ENCODE measurements around the gene FRRS1. TPM values are rescaled to one million over a fixed set of nuclear protein-coding genes. Genes with fewer than 3 reads are reported as not detected.
"Not testable (repeated sequence)": the region's sequence is repeated elsewhere in the genome, so short reads cannot be mapped to it uniquely, and the experiment has no call there.

The FRRS1 gene
- total and polyA plus RNA-seq, 7 donors: 0.34 to 4.1 (median 3.1) TPM

- intact Hi-C loops (cut with DNase I): no loop called here
Measured at GRCh38 chr1:99763956-99764355, 2.5 kb downstream of the FRRS1 start.

GRCh38 chr1:99761774-99762173 lies 4.7 kb downstream of the FRRS1 start:
- 86 to 96% (median 90%) methylated on average over 1 of the region's 1 CpG for WGBS, 3 donors
- H3K4me3 ChIP-seq: no peak overlapping the region
- no peak overlapping the region for H3K27ac ChIP-seq
- H3K27me3 ChIP-seq (ENCODE audit: insufficient read depth in 3 of 3, low read length in 2 of 3): no peaks in the 10 kb centered on the region
- DNase-seq: no peak
- H3K36me3 ChIP-seq (ENCODE audit: insufficient read depth in 1 of 2, low read depth in 1 of 2): no peaks in the 10 kb centered on the region
- intact Hi-C loops (cut with DNase I): no loop called here
- TF ChIP-seq CTCF (IDR thresholded peaks at IDR 0.05): no peak
- H3K9me3 ChIP-seq: no peaks in the 10 kb centered on the region
- H3K4me1 ChIP-seq: peaks cover 2% of the 10 kb centered on the region
- no peak for ATAC-seq

More at GRCh38 chr1:99763956-99764355, 2.5 kb downstream of the FRRS1 start:
- no peak overlapping the region for H3K27ac ChIP-seq
- H3K4me1 ChIP-seq: peaks cover 4% of the 10 kb centered on the region
- no peaks in the 10 kb centered on the region for H3K9me3 ChIP-seq
- 88 to 92% (median 89%) methylated on average over 2 of the region's 2 CpGs for WGBS, 3 donors
- DNase-seq (no peak), ATAC-seq (no peak)
- H3K36me3 ChIP-seq (ENCODE audit: insufficient read depth in 1 of 2, low read depth in 1 of 2): no peaks in the 10 kb centered on the region
- H3K4me3 ChIP-seq: no peak overlapping the region
- TF ChIP-seq CTCF (IDR thresholded peaks at IDR 0.05): no peak
- no peaks in the 10 kb centered on the region for H3K27me3 ChIP-seq (ENCODE audit: insufficient read depth in 3 of 3, low read length in 2 of 3)

- H3K4me1 ChIP-seq: no peaks in the 10 kb centered on the region
- no peaks in the 10 kb centered on the region for H3K36me3 ChIP-seq (ENCODE audit: insufficient read depth in 1 of 2, low read depth in 1 of 2)
- ATAC-seq (peak in 2 of 4 donors; percentile 16 to 40), DNase-seq (no peak)
- intact Hi-C loops (cut with DNase I): no loop called here
- TF ChIP-seq CTCF (IDR thresholded peaks at IDR 0.05): no peak
- H3K27me3 ChIP-seq (ENCODE audit: insufficient read depth in 3 of 3, low read length in 2 of 3): no peaks in the 10 kb centered on the region
- WGBS, 3 donors: 70 to 94% (median 86%) methylated on average over 4 of the region's 4 CpGs
- H3K27ac ChIP-seq: no peak overlapping the region
- H3K9me3 ChIP-seq: no peaks in the 10 kb centered on the region
- H3K4me3 ChIP-seq: no peak overlapping the region
Measured at GRCh38 chr1:99759518-99760160, 6.8 kb downstream of the FRRS1 start.

GRCh38 chr1:99758686-99759517 lies 7.5 kb downstream of the FRRS1 start:
- H3K27ac ChIP-seq; intact Hi-C loops (cut with DNase I); DNase-seq; H3K27me3 ChIP-seq (ENCODE audit: insufficient read depth in 3 of 3, low read length in 2 of 3); H3K36me3 ChIP-seq (ENCODE audit: insufficient read depth in 1 of 2, low read depth in 1 of 2); H3K9me3 ChIP-seq; H3K4me1 ChIP-seq; H3K4me3 ChIP-seq: not testable (repeated sequence)
- ATAC-seq: peak in 2 of 4 donors; percentile 43 to 48
- WGBS, 3 donors: 86 to 91% (median 86%) methylated on average over 8 of the region's 8 CpGs

GRCh38 chr1:99758073-99758511 lies 8.3 kb downstream of the FRRS1 start:
- ATAC-seq (no peak), DNase-seq (no peak)
- H3K27ac ChIP-seq: no peak overlapping the region
- no peaks in the 10 kb centered on the region for H3K4me1 ChIP-seq
- H3K4me3 ChIP-seq: no peak overlapping the region
- 17 to 19% (median 19%) methylated on average over 1 of the region's 1 CpG for WGBS, 3 donors
- no peaks in the 10 kb centered on the region for H3K9me3 ChIP-seq
- H3K36me3 ChIP-seq (ENCODE audit: insufficient read depth in 1 of 2, low read depth in 1 of 2): no peaks in the 10 kb centered on the region
- no peaks in the 10 kb centered on the region for H3K27me3 ChIP-seq (ENCODE audit: insufficient read depth in 3 of 3, low read length in 2 of 3)
- intact Hi-C loops (cut with DNase I): no loop called here
- TF ChIP-seq CTCF (IDR thresholded peaks at IDR 0.05): no peak
